ENCODE data around the gene DVL2. TPM values are rescaled to one million over a fixed set of nuclear protein-coding genes. Genes with fewer than 3 reads are reported as not detected.

The DVL2 gene
- total and polyA plus RNA-seq, 2 of the 13 experiments (the other 11 are each of a cell fraction or from before 2014, with no cell fraction given), result 5.7 to 38.2 TPM

DNA sequence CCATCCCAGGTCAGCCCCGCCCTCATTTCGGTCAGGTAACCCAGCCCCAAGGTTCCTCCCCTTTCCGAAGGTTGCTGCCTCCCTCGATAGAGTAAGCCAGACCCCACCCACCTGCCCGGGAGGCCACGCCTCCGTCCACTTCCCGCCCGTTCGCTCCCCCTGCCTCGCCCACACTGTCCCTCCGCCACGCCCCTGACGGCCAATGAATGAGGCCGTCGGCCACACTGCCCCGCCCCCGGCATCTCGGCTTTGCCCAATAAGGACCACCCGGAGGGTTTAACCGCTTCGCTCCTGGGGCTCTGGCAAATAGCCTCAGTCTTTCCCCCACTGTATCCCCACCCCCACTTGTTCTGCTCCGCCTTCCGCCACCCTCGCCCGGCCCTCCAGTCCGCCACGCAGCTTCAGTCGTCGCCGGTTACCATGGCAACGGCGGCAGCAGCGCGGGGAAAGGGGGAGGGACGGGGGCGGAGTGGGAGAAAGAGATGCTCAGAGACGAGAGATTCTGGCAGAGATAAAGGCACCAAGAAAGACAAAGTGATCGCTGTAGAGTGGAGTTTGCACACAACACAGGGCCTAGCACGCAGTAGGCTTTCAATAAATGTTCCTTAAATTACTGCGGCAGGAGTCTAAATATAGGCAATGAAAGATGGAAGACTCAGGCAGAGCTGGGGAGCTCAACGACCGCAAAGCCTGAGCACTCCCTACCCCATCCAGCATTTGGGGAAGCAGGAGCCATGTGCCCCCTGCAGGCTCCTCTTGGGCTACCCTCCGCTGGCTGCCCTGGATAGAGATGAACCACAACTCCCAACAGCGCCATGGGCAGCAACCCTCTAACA is 19.8 kb downstream of the DVL2 start (continued):
- TF ChIP-seq, protein P1, sequence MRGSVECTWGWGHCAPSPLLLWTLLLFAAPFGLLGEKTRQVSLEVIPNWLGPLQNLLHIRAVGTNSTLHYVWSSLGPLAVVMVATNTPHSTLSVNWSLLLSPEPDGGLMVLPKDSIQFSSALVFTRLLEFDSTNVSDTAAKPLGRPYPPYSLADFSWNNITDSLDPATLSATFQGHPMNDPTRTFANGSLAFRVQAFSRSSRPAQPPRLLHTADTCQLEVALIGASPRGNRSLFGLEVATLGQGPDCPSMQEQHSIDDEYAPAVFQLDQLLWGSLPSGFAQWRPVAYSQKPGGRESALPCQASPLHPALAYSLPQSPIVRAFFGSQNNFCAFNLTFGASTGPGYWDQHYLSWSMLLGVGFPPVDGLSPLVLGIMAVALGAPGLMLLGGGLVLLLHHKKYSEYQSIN (CRISPR knock-in tag; IDR thresholded peaks at IDR 0.05; ENCODE audit: borderline replicate concordance), result no peak
- no peak for TF ChIP-seq PRPF4 (IDR thresholded peaks at IDR 0.05; ENCODE audit: low read depth, low read length, poor library complexity, severe bottlenecking)
- TF ChIP-seq, protein P2, sequence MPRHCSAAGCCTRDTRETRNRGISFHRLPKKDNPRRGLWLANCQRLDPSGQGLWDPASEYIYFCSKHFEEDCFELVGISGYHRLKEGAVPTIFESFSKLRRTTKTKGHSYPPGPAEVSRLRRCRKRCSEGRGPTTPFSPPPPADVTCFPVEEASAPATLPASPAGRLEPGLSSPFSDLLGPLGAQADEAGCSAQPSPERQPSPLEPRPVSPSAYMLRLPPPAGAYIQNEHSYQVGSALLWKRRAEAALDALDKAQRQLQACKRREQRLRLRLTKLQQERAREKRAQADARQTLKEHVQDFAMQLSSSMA (CRISPR knock-in tag; IDR thresholded peaks at IDR 0.05), result no peak; the same call in 1 of the 2 replicates
- TF ChIP-seq, protein P3, sequence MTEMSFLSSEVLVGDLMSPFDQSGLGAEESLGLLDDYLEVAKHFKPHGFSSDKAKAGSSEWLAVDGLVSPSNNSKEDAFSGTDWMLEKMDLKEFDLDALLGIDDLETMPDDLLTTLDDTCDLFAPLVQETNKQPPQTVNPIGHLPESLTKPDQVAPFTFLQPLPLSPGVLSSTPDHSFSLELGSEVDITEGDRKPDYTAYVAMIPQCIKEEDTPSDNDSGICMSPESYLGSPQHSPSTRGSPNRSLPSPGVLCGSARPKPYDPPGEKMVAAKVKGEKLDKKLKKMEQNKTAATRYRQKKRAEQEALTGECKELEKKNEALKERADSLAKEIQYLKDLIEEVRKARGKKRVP (CRISPR knock-in tag; IDR thresholded peaks at IDR 0.05), result no peak
- TF ChIP-seq, protein P4, sequence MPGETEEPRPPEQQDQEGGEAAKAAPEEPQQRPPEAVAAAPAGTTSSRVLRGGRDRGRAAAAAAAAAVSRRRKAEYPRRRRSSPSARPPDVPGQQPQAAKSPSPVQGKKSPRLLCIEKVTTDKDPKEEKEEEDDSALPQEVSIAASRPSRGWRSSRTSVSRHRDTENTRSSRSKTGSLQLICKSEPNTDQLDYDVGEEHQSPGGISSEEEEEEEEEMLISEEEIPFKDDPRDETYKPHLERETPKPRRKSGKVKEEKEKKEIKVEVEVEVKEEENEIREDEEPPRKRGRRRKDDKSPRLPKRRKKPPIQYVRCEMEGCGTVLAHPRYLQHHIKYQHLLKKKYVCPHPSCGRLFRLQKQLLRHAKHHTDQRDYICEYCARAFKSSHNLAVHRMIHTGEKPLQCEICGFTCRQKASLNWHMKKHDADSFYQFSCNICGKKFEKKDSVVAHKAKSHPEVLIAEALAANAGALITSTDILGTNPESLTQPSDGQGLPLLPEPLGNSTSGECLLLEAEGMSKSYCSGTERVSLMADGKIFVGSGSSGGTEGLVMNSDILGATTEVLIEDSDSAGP (CRISPR knock-in tag; IDR thresholded peaks at IDR 0.05; ENCODE audit: borderline replicate concordance), result peak; percentile 78; the same call in 1 of the 2 replicates
- TF ChIP-seq, protein P5, sequence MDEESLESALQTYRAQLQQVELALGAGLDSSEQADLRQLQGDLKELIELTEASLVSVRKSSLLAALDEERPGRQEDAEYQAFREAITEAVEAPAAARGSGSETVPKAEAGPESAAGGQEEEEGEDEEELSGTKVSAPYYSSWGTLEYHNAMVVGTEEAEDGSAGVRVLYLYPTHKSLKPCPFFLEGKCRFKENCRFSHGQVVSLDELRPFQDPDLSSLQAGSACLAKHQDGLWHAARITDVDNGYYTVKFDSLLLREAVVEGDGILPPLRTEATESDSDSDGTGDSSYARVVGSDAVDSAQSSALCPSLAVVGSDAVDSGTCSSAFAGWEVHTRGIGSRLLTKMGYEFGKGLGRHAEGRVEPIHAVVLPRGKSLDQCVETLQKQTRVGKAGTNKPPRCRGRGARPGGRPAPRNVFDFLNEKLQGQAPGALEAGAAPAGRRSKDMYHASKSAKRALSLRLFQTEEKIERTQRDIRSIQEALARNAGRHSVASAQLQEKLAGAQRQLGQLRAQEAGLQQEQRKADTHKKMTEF (CRISPR knock-in tag; IDR thresholded peaks at IDR 0.05), result peak; percentile 40; the same call in 1 of the 2 replicates
- TF ChIP-seq, protein P6, sequence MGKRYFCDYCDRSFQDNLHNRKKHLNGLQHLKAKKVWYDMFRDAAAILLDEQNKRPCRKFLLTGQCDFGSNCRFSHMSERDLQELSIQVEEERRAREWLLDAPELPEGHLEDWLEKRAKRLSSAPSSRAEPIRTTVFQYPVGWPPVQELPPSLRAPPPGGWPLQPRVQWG (CRISPR knock-in tag; IDR thresholded peaks at IDR 0.05; ENCODE audit: borderline replicate concordance, low read depth), result no peak
- TF ChIP-seq, protein P7, sequence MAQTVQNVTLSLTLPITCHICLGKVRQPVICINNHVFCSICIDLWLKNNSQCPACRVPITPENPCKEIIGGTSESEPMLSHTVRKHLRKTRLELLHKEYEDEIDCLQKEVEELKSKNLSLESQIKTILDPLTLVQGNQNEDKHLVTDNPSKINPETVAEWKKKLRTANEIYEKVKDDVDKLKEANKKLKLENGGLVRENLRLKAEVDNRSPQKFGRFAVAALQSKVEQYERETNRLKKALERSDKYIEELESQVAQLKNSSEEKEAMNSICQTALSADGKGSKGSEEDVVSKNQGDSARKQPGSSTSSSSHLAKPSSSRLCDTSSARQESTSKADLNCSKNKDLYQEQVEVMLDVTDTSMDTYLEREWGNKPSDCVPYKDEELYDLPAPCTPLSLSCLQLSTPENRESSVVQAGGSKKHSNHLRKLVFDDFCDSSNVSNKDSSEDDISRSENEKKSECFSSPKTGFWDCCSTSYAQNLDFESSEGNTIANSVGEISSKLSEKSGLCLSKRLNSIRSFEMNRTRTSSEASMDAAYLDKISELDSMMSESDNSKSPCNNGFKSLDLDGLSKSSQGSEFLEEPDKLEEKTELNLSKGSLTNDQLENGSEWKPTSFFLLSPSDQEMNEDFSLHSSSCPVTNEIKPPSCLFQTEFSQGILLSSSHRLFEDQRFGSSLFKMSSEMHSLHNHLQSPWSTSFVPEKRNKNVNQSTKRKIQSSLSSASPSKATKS (CRISPR knock-in tag; IDR thresholded peaks at IDR 0.05), result no peak
- TF ChIP-seq PAX8 (CRISPR knock-in tag; IDR thresholded peaks at IDR 0.05; ENCODE audit: borderline replicate concordance), result no peak
- TF ChIP-seq ZNF773 (CRISPR knock-in tag; IDR thresholded peaks at IDR 0.05; ENCODE audit: borderline replicate concordance), result no peak
- peak; percentile 98; the same call in 1 of the 2 replicates for TF ChIP-seq THAP11 (CRISPR knock-in tag; IDR thresholded peaks at IDR 0.05)
- TF ChIP-seq, protein P8, sequence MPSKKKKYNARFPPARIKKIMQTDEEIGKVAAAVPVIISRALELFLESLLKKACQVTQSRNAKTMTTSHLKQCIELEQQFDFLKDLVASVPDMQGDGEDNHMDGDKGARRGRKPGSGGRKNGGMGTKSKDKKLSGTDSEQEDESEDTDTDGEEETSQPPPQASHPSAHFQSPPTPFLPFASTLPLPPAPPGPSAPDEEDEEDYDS (CRISPR knock-in tag; IDR thresholded peaks at IDR 0.05), result 0 out of 2 replicates have a peak, but pooled peaks have one; percentile 42
- peak; percentile 35; the same call in 1 of the 2 replicates for TF ChIP-seq ZSCAN25 (CRISPR knock-in tag; IDR thresholded peaks at IDR 0.05)
- TF ChIP-seq ZNF350 (CRISPR knock-in tag; IDR thresholded peaks at IDR 0.05; ENCODE audit: borderline replicate concordance, low read depth), result peak; percentile 56; the same call in 1 of the 2 replicates
- TF ChIP-seq ZIK1 (CRISPR knock-in tag; IDR thresholded peaks at IDR 0.05; ENCODE audit: borderline replicate concordance, low read depth), result no peak
- 0 out of 2 replicates have a peak, but pooled peaks have one; percentile 63 for TF ChIP-seq RARG (CRISPR knock-in tag; IDR thresholded peaks at IDR 0.05; ENCODE audit: low read depth)
- peak; percentile 56 for TF ChIP-seq RAD21 (CRISPR knock-in tag; IDR thresholded peaks at IDR 0.05)

All from HepG2 (cell line).